Testis (tissue), 2 donors: ENCODE results near the gene HSPB6.

Experiments used
- CTCF ChIP-seq, 3 experiments: fragments of 450-650 bp in 2 of 3; fragments of 200-600 bp in 1 of 3; sonication (generic) in 1 of 3; IDR thresholded peaks; one replicate each; pipeline ENCODE4 v1.5.1; 2016 to 2019; ENCODE audit warnings: antibody characterized with exemption in 3 of 3, mild to moderate bottlenecking in 2 of 3, moderate library complexity in 1 of 3
- POLR2A ChIP-seq: fragments of 450-650 bp; IDR thresholded peaks from one replicate; pipeline ENCODE4 v1.6.1; 2017; ENCODE audit warnings: antibody characterized with exemption, mild to moderate bottlenecking, moderate library complexity

- TF ChIP-seq CTCF (IDR thresholded peaks at IDR 0.05) (no peak), POLR2A (no peak)
Measured at GRCh38 chr19:35710784-35711723, 45.8 kb downstream of the HSPB6 start.
